Endodermal cell (in vitro differentiated cells): ENCODE measurements around the gene ATP10D. TPM values are rescaled to one million over a fixed set of nuclear protein-coding genes. Genes with fewer than 3 reads are reported as not detected.

Experiments used
- DNase-seq: peaks from one replicate; pipeline ENCODE4 v3.0.0-alpha.2; 2017
- H3K27ac ChIP-seq: 2 replicates; pipeline ENCODE4 v1.5.1; 2013; ENCODE audit warnings: mild to moderate bottlenecking, low read depth, low read length, moderate library complexity
- H3K27me3 ChIP-seq: 2 replicates; pipeline ENCODE4 v1.6.1; 2013; ENCODE audit warnings: mild to moderate bottlenecking, low read length, moderate library complexity; ENCODE audit not compliant: insufficient read depth, control insufficient read depth, poor library complexity, severe bottlenecking
- H3K36me3 ChIP-seq: 2 replicates; pipeline ENCODE4 v1.7.0; 2013; ENCODE audit warnings: mild to moderate bottlenecking, low read length, moderate library complexity; ENCODE audit not compliant: control insufficient read depth, insufficient read depth
- H3K4me1 ChIP-seq: one replicate; pipeline ENCODE4 v1.7.0; 2013; ENCODE audit warnings: low read length; ENCODE audit not compliant: control insufficient read depth, insufficient read depth
- H3K4me3 ChIP-seq: 2 replicates; pipeline ENCODE4 v1.5.1; 2013; ENCODE audit warnings: mild to moderate bottlenecking, low read length, moderate library complexity
- H3K9ac ChIP-seq: 2 replicates; pipeline ENCODE4 v1.6.1; 2013; ENCODE audit warnings: mild to moderate bottlenecking, low read length, moderate library complexity; ENCODE audit not compliant: poor library complexity, severe bottlenecking; ENCODE audit errors: extremely low read depth
- H3K9me3 ChIP-seq: 2 replicates; pipeline ENCODE4 v1.6.1; 2013; ENCODE audit warnings: mild to moderate bottlenecking, low read length, moderate library complexity; ENCODE audit not compliant: control insufficient read depth
- H3K27ac Mint-ChIP-seq: 2 replicates; pipeline ENCODE4 v1.8.0; 2020; ENCODE audit warnings: mixed read lengths
- H3K27me3 Mint-ChIP-seq: 2 replicates; pipeline ENCODE4 v1.8.0; 2021; ENCODE audit warnings: mild to moderate bottlenecking, mixed read lengths; ENCODE audit not compliant: insufficient read depth
- H3K36me3 Mint-ChIP-seq: 2 replicates; pipeline ENCODE4 v1.8.0; 2020; ENCODE audit warnings: low read depth, mixed read lengths
- H3K4me1 Mint-ChIP-seq: 2 replicates; pipeline ENCODE4 v1.8.0; 2020; ENCODE audit warnings: mixed read lengths
- H3K4me3 Mint-ChIP-seq: 2 replicates; pipeline ENCODE4 v1.8.0; 2020; ENCODE audit warnings: mild to moderate bottlenecking, moderate library complexity, mixed read lengths
- H3K9me3 Mint-ChIP-seq: 2 replicates; pipeline ENCODE4 v1.8.0; 2020; ENCODE audit warnings: mild to moderate bottlenecking, mixed read lengths
- WGBS, 2 experiments: methylation state at CpG; one replicate each; pipeline versions ENCODE4 v1.1.5 to v1.1.7; 2013; ENCODE audit warnings: missing lambda C conversion rate in 2 of 2, mixed read lengths in 1 of 2; ENCODE audit not compliant: insufficient coverage in 1 of 2, insufficient read length in 1 of 2; 5-methylcytosine and 5-hydroxymethylcytosine counted together
- total RNA-seq, 2 donors: library from RNA; stranded (reverse); fragmentation: NEBNext Ultra II Directional in 1 of 2; extraction: Animal tissue kit (Norgen Biotek cat#: 25700) in 1 of 2; gene quantifications; 2 replicates in 1 of 2; 3 replicates in 1 of 2; pipeline ENCODE4 v1.2.1, GENCODE V29; 2021
- TF ChIP-seq, protein P1 (sequence below): fragments of 200-600 bp; sonication (generic); conservative IDR thresholded peaks from 2 replicates; pipeline ENCODE4 v1.5.0; 2021; ENCODE audit warnings: antibody characterized with exemption, mild to moderate bottlenecking

The ATP10D gene
- total RNA-seq, 2 donors from 2014 or later = 0.27 to 1.1 TPM

DNA sequence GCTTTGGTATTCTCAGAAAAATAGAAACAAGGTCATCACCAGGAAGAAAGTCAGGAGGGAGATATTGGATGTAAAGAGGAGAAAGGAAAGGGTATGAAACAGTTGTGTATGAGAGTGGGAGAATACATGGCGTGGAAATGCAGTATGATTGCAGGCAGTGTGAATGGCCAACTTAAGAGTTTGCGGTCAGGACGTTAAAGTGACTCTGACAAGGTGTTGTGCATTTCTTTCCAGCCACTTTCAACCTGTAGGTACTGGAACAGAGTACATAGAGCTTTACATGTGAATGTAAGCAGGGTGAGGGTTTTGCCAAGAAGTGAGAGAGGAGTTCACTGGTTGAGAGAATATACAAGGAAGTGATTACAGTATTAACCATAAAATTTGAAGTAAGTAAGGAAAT is 15.7 kb downstream of the ATP10D start:
- no peak overlapping the region for H3K4me3 ChIP-seq
- H3K4me1 ChIP-seq = no peaks in the 10 kb centered on the region
- no peaks in the 10 kb centered on the region for H3K36me3 ChIP-seq
- Mint-ChIP-seq H3K9me3 (no peaks in the 10 kb centered on the region), H3K4me3 (no peak overlapping the region), H3K27ac (no peak overlapping the region), H3K4me1 (no peaks in the 10 kb centered on the region), H3K36me3 (no peaks in the 10 kb centered on the region), H3K27me3 (no peaks in the 10 kb centered on the region)
- no peaks in the 10 kb centered on the region for H3K27me3 ChIP-seq
- no peaks in the 10 kb centered on the region for H3K9me3 ChIP-seq
- no peak overlapping the region for H3K9ac ChIP-seq
- no peak for DNase-seq
- H3K27ac ChIP-seq = no peak overlapping the region
- TF ChIP-seq, protein P1, sequence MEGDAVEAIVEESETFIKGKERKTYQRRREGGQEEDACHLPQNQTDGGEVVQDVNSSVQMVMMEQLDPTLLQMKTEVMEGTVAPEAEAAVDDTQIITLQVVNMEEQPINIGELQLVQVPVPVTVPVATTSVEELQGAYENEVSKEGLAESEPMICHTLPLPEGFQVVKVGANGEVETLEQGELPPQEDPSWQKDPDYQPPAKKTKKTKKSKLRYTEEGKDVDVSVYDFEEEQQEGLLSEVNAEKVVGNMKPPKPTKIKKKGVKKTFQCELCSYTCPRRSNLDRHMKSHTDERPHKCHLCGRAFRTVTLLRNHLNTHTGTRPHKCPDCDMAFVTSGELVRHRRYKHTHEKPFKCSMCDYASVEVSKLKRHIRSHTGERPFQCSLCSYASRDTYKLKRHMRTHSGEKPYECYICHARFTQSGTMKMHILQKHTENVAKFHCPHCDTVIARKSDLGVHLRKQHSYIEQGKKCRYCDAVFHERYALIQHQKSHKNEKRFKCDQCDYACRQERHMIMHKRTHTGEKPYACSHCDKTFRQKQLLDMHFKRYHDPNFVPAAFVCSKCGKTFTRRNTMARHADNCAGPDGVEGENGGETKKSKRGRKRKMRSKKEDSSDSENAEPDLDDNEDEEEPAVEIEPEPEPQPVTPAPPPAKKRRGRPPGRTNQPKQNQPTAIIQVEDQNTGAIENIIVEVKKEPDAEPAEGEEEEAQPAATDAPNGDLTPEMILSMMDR = no peak
- WGBS, 2 experiments = 54 to 59% methylated on average over 3 of the region's 3 CpGs

DNA sequence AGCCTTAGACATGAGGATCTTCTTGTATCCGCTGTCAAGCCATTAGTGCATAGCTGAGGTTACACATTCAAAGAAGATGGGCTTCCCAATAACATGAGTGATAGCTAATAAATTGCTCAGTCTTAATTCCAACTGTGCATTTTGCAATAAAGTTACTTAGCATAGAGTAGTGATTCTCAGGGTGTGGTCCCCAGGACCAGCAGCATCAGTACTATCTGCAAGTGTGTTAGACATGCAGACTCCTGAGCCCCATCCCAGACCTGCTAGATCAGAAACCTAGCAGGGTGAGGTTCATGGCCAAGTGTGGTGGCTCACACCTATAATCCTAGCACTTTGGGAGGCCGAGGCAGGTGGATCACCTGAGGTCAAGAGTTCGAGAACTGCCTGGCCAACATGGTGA is 20.1 kb downstream of the ATP10D start:
- Histone ChIP-seq H3K27ac (no peak overlapping the region), H3K27me3 (no peaks in the 10 kb centered on the region), H3K36me3 (no peaks in the 10 kb centered on the region), H3K4me1 (no peaks in the 10 kb centered on the region), H3K9ac (no peak overlapping the region), H3K9me3 (no peaks in the 10 kb centered on the region), H3K4me3 (no peak overlapping the region)
- Mint-ChIP-seq H3K27ac (no peak overlapping the region), H3K9me3 (no peaks in the 10 kb centered on the region), H3K4me1 (no peaks in the 10 kb centered on the region), H3K27me3 (no peaks in the 10 kb centered on the region), H3K4me3 (no peak overlapping the region), H3K36me3 (no peaks in the 10 kb centered on the region)
- DNase-seq = no peak
- 92 to 100% methylated on average over 1 to 3 of the region's 3 CpGs for WGBS, 2 experiments
- TF ChIP-seq, protein P1 = no peak

DNA sequence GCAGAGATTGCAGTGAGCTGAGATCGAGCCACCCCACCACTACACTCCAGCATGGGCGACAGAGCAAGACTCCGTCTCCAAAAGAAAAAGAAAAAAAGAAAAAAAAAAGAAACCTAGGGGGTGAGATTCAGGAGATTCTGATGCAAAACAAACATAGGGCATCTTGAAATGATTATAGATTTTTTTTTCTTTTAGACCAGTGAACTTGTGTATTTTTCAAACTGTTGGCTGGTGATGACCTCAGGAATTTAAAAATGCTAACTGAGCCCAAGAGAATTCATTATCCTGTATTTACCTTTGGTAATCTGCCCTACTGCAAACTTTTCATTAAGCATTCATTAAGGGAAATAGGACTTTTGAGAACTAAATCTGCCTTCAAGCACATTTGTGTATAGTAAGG is 20.6 kb downstream of the ATP10D start:
- no peaks in the 10 kb centered on the region for H3K4me1 ChIP-seq
- no peaks in the 10 kb centered on the region for H3K36me3 ChIP-seq
- H3K27ac ChIP-seq = no peak overlapping the region
- H3K27me3 Mint-ChIP-seq = no peaks in the 10 kb centered on the region
- H3K36me3 Mint-ChIP-seq = no peaks in the 10 kb centered on the region
- DNase-seq = no peak
- no peaks in the 10 kb centered on the region for H3K9me3 ChIP-seq
- H3K4me1 Mint-ChIP-seq = no peaks in the 10 kb centered on the region
- no peak overlapping the region for H3K4me3 ChIP-seq
- H3K27me3 ChIP-seq = no peaks in the 10 kb centered on the region
- WGBS, 2 experiments = 38% methylated on average over 1 of the region's 3 CpGs; no CpG with 5 or more reads in 1 of the 2 experiments
- no peak overlapping the region for H3K9ac ChIP-seq
- no peak overlapping the region for H3K4me3 Mint-ChIP-seq
- H3K9me3 Mint-ChIP-seq = no peaks in the 10 kb centered on the region
- no peak overlapping the region for H3K27ac Mint-ChIP-seq
- TF ChIP-seq, protein P1 = no peak
